H1 (cell line): ENCODE measurements around the gene NYAP2. TPM values are rescaled to one million over a fixed set of nuclear protein-coding genes. Genes with fewer than 3 reads are reported as not detected.

Experiments
- CTCF ChIA-PET: fragments of 300-600 bp; sonication (Branson Sonifier 250); formaldehyde crosslinking; loops from one replicate; lab custom pipeline; 2021; ENCODE audit not compliant: partially characterized antibody; lab: Charles Lee
- POLR2A ChIA-PET: fragments of 300-600 bp; sonication (Branson Sonifier 250); formaldehyde crosslinking; loops from one replicate; lab custom pipeline; 2021; ENCODE audit warnings: inconsistent platforms; ENCODE audit not compliant: partially characterized antibody; lab: Charles Lee
- DNase-seq, 2 experiments: peaks; one replicate each; pipeline versions ENCODE4 v3.0.0 to v3.0.0-alpha.2; 2010 to 2022; ENCODE audit warnings: low spot score in 2 of 2, low read depth in 1 of 2, mixed read lengths in 1 of 2
- FAIRE-seq: peaks from 2 replicates; lab custom pipeline; 2011; peaks lifted over from hg19 to GRCh38; lab: Jason Lieb, UNC
- H2AFZ ChIP-seq: 2 replicates; pipeline ENCODE4 v1.8.1; 2012; ENCODE audit warnings: low read length, inconsistent platforms
- H2AK5ac ChIP-seq: 2 replicates; pipeline ENCODE4 v1.6.1; 2013; ENCODE audit warnings: low read depth, low read length
- H2BK120ac ChIP-seq: replicated peaks from 2 replicates; pipeline ENCODE3; 2013; ENCODE audit warnings: low read depth, low read length, inconsistent platforms
- H2BK12ac ChIP-seq: 2 replicates; pipeline ENCODE4 v1.6.1; 2013; ENCODE audit warnings: low read depth, low read length
- H2BK15ac ChIP-seq: 2 replicates; pipeline ENCODE4 v1.6.1; 2013; ENCODE audit warnings: low read length
- H2BK20ac ChIP-seq: 2 replicates; pipeline ENCODE4 v1.6.1; 2013; ENCODE audit warnings: low read length
- H2BK5ac ChIP-seq: 2 replicates; pipeline ENCODE4 v1.6.1; 2013; ENCODE audit warnings: low read depth, low read length
- H3K14ac ChIP-seq: 2 replicates; pipeline ENCODE4 v1.6.1; 2013; ENCODE audit warnings: inconsistent platforms; ENCODE audit not compliant: insufficient read length
- H3K18ac ChIP-seq: 2 replicates; pipeline ENCODE4 v1.6.1; 2013; ENCODE audit warnings: low read length; ENCODE audit errors: extremely low read depth
- H3K23ac ChIP-seq: 2 replicates; pipeline ENCODE4 v1.6.1; 2013; ENCODE audit warnings: inconsistent platforms; ENCODE audit not compliant: insufficient read length
- H3K23me2 ChIP-seq: 2 replicates; pipeline ENCODE4 v1.6.1; 2013; ENCODE audit warnings: low read depth, low read length
- H3K27ac ChIP-seq: 2 replicates; pipeline ENCODE4 v1.6.1; 2011; ENCODE audit warnings: low read depth, low read length, inconsistent platforms
- H3K27me3 ChIP-seq, 4 experiments: replicated peaks in 1 of 4; 1 replicate in 1 of 4; 2 replicates in 3 of 4; pipeline versions ENCODE4 v1.6.1 to v1.8.1; 2011 to 2013; ENCODE audit warnings: low read length in 3 of 4, mild to moderate bottlenecking in 3 of 4, inconsistent platforms in 2 of 4, mixed read lengths in 2 of 4, moderate library complexity in 1 of 4; ENCODE audit not compliant: control insufficient read depth in 3 of 4, insufficient read depth in 3 of 4; ENCODE audit errors: extremely low read depth in 1 of 4
- H3K36me3 ChIP-seq, 4 experiments: 2 replicates each; pipeline versions ENCODE4 v1.6.1 to v1.8.1; 2011 to 2013; ENCODE audit warnings: mild to moderate bottlenecking in 4 of 4, low read length in 3 of 4, moderate library complexity in 2 of 4, control low read depth in 1 of 4, inconsistent platforms in 1 of 4; ENCODE audit not compliant: insufficient read depth in 4 of 4, control insufficient read depth in 2 of 4
- H3K4ac ChIP-seq: replicated peaks from 2 replicates; pipeline ENCODE3; 2013; ENCODE audit warnings: low read length, low read depth, mixed read lengths, inconsistent platforms; ENCODE audit not compliant: insufficient read length
- H3K4me1 ChIP-seq, 4 experiments: replicated peaks in 1 of 4; 1 replicate in 1 of 4; 2 replicates in 3 of 4; pipeline versions ENCODE4 v1.6.1 to v1.8.1; 2011 to 2013; ENCODE audit warnings: low read length in 3 of 4, inconsistent platforms in 2 of 4, mixed read lengths in 1 of 4; ENCODE audit not compliant: insufficient read depth in 4 of 4, control insufficient read depth in 3 of 4
- H3K4me2 ChIP-seq, 2 experiments: 2 replicates each; pipeline versions ENCODE4 v1.6.1 to v1.8.1; 2011 to 2013; ENCODE audit warnings: low read depth in 2 of 2, low read length in 2 of 2, control low read depth in 1 of 2, inconsistent platforms in 1 of 2, mild to moderate bottlenecking in 1 of 2; ENCODE audit not compliant: insufficient read depth in 1 of 2
- H3K4me3 ChIP-seq, 4 experiments: fragments of 200-600, 300-600 bp in 1 of 4; sonication (generic), shearing (Covaris generic), sonication (Bioruptor Twin) in 1 of 4; 2 replicates each; pipeline versions ENCODE4 v1.5.1 to v1.8.1; 2011 to 2016; ENCODE audit warnings: low read length in 4 of 4, low read depth in 3 of 4, control low read depth in 2 of 4, inconsistent platforms in 2 of 4, mild to moderate bottlenecking in 2 of 4, mixed read lengths in 1 of 4, moderate library complexity in 1 of 4; ENCODE audit not compliant: insufficient read depth in 2 of 4; ENCODE audit errors: extremely low read depth in 1 of 4
- H3K56ac ChIP-seq: replicated peaks from 2 replicates; pipeline ENCODE3; 2013; ENCODE audit warnings: low read depth, mild to moderate bottlenecking, mixed read lengths, low read length, inconsistent platforms; ENCODE audit not compliant: insufficient read length
- H3K79me1 ChIP-seq: 2 replicates; pipeline ENCODE4 v1.6.1; 2013; ENCODE audit warnings: low read depth, low read length, control low read depth
- H3K79me2 ChIP-seq, 2 experiments: 2 replicates each; pipeline versions ENCODE4 v1.6.1 to v1.8.1; 2012 to 2013; ENCODE audit warnings: low read length in 2 of 2, mild to moderate bottlenecking in 2 of 2, inconsistent platforms in 1 of 2; ENCODE audit not compliant: insufficient read depth in 2 of 2, control insufficient read depth in 1 of 2
- H3K9ac ChIP-seq, 4 experiments: replicated peaks in 1 of 4; 1 replicate in 1 of 4; 2 replicates in 3 of 4; pipeline versions ENCODE4 v1.6.1 to v1.8.1; 2011 to 2013; ENCODE audit warnings: low read depth in 3 of 4, low read length in 3 of 4, control low read depth in 2 of 4, mild to moderate bottlenecking in 2 of 4, moderate library complexity in 2 of 4, inconsistent platforms in 1 of 4; ENCODE audit errors: extremely low read depth in 1 of 4
- H3K9me3 ChIP-seq, 2 experiments: 2 replicates each; pipeline versions ENCODE4 v1.6.1 to v1.8.1; 2012 to 2013; ENCODE audit warnings: mild to moderate bottlenecking in 2 of 2, moderate library complexity in 2 of 2, control low read depth in 1 of 2, inconsistent platforms in 1 of 2, low read depth in 1 of 2, low read length in 1 of 2, mixed read lengths in 1 of 2; ENCODE audit not compliant: insufficient read depth in 2 of 2
- H4K20me1 ChIP-seq, 2 experiments: replicated peaks in 1 of 2; 2 replicates each; pipeline versions ENCODE3 to v1.8.1; 2011 to 2013; ENCODE audit warnings: inconsistent platforms in 2 of 2, low read length in 2 of 2, mild to moderate bottlenecking in 1 of 2; ENCODE audit not compliant: insufficient read depth in 2 of 2, control insufficient read depth in 1 of 2
- H4K5ac ChIP-seq: 2 replicates; pipeline ENCODE4 v1.6.1; 2013; ENCODE audit warnings: low read length, low read depth, mixed read lengths, inconsistent platforms; ENCODE audit not compliant: insufficient read length
- H4K8ac ChIP-seq: 2 replicates; pipeline ENCODE4 v1.8.0; 2013; ENCODE audit warnings: mild to moderate bottlenecking, moderate library complexity, low read length, inconsistent platforms; ENCODE audit not compliant: insufficient read depth; ENCODE audit errors: extremely low read depth
- H4K91ac ChIP-seq: replicated peaks from 2 replicates; pipeline ENCODE3; 2013; ENCODE audit warnings: low read length, mixed read lengths, inconsistent platforms; ENCODE audit not compliant: insufficient read length
- BCL11A ChIP-seq, 2 experiments: IDR thresholded peaks; one replicate each; pipeline ENCODE4 v1.6.1; 2011; ENCODE audit warnings: low read depth in 2 of 2, low read length in 2 of 2, mild to moderate bottlenecking in 2 of 2
- BRCA1 ChIP-seq: IDR thresholded peaks from 2 replicates; pipeline ENCODE4 v1.6.1; 2012; ENCODE audit warnings: low read depth, low read length, improper control_type of control experiment
- CBX8 ChIP-seq: fragments of 300-800, 300-1000 bp; sonication (generic); IDR thresholded peaks from 2 replicates; pipeline ENCODE4 v1.7.1; 2016; ENCODE audit warnings: low read depth, low read length, borderline replicate concordance
- EZH2 ChIP-seq: fragments of 200-600 bp; sonication (generic); IDR thresholded peaks from 2 replicates; pipeline ENCODE4 v1.7.1; 2012; ENCODE audit warnings: low read depth, mild to moderate bottlenecking, moderate library complexity, low read length, inconsistent platforms; ENCODE audit not compliant: severe bottlenecking
- GABPA ChIP-seq: IDR thresholded peaks from 2 replicates; pipeline ENCODE4 v1.6.1; 2011; ENCODE audit warnings: mild to moderate bottlenecking, low read length, moderate library complexity, borderline replicate concordance; ENCODE audit not compliant: insufficient read depth
- GTF2F1 ChIP-seq: IDR thresholded peaks from 2 replicates; pipeline ENCODE4 v1.6.1; 2012; ENCODE audit warnings: low read depth, low read length, improper control_type of control experiment, borderline replicate concordance
- KDM4A ChIP-seq: IDR thresholded peaks from one replicate; pipeline ENCODE4 v1.7.1; 2012; ENCODE audit warnings: low read depth, mild to moderate bottlenecking, moderate library complexity, low read length, inconsistent platforms; ENCODE audit not compliant: severe bottlenecking
- MAX ChIP-seq: IDR thresholded peaks from 2 replicates; pipeline ENCODE4 v1.6.1; 2012; ENCODE audit warnings: inconsistent platforms
- NRF1 ChIP-seq: IDR thresholded peaks from 2 replicates; pipeline ENCODE4 v1.6.1; 2011; ENCODE audit warnings: mild to moderate bottlenecking, low read depth, low read length, improper control_type of control experiment
- POLR2A ChIP-seq, 2 experiments: IDR thresholded peaks; 1 replicate in 1 of 2; 2 replicates in 1 of 2; pipeline ENCODE4 v1.6.1; 2011; ENCODE audit warnings: low read depth in 2 of 2, low read length in 2 of 2, mild to moderate bottlenecking in 2 of 2; ENCODE audit errors: control extremely low read depth in 1 of 2
- POLR2AphosphoS5 ChIP-seq: IDR thresholded peaks from 2 replicates; pipeline ENCODE4 v1.6.1; 2011; ENCODE audit warnings: low read depth, low read length
- POU5F1 ChIP-seq: IDR thresholded peaks from 2 replicates; pipeline ENCODE4 v1.6.1; 2011; ENCODE audit warnings: low read depth, mild to moderate bottlenecking, low read length, moderate library complexity
- SIRT6 ChIP-seq: IDR thresholded peaks from one replicate; pipeline ENCODE4 v1.7.1; 2012; ENCODE audit warnings: low read length, inconsistent platforms
- SRF ChIP-seq: IDR thresholded peaks from 2 replicates; pipeline ENCODE4 v1.6.1; 2011; ENCODE audit warnings: mild to moderate bottlenecking, low read depth, low read length, moderate library complexity
- ZNF274 ChIP-seq: IDR thresholded peaks from 2 replicates; pipeline ENCODE4 v1.7.0; 2012; ENCODE audit warnings: low read length, borderline replicate concordance; ENCODE audit errors: extremely low read depth
- WGBS, 2 experiments: shearing (Covaris generic) in 1 of 2; methylation state at CpG; one replicate each; pipeline versions ENCODE4 v1.1.6 to v1.1.7; 2013 to 2015; ENCODE audit warnings: low lambda C conversion rate in 2 of 2, mixed read lengths in 2 of 2, inconsistent platforms in 1 of 2, low coverage in 1 of 2, missing lambda C conversion rate in 1 of 2; ENCODE audit not compliant: insufficient replicate concordance in 2 of 2, insufficient coverage in 1 of 2, insufficient read length in 1 of 2; ENCODE audit errors: extremely low coverage in 1 of 2, missing lambda C conversion rate in 1 of 2; 5-methylcytosine and 5-hydroxymethylcytosine counted together
- polyA plus RNA-seq, 7 experiments: library from polyadenylated mRNA; depleted of rRNA in 3 of 7; stranded (reverse) in 5 of 7; unstranded in 2 of 7; fragments of >200 nt in 5 of 7; fragments of 200-250 nt in 2 of 7; gene quantifications; 1 replicate in 5 of 7; 2 replicates in 1 of 7; 4 replicates in 1 of 7; pipeline versions ENCODE4 v1.2.1 to v1.2.3, GENCODE V29; 2011 to 2013; ENCODE audit warnings: missing spikeins in 2 of 7, mixed read lengths in 2 of 7
- total RNA-seq: library from RNA; stranded (reverse); fragmentation: NEBNext Ultra II Directional; extraction: Animal tissue kit (Norgen Biotek cat#: 25700); gene quantifications from 2 replicates; pipeline ENCODE4 v1.2.1, GENCODE V29; 2021

The NYAP2 gene
- total and polyA plus RNA-seq, 2 of the 8 experiments (the other 6 are each of a cell fraction or from before 2014, with no cell fraction given): not detected

- no peaks in the 10 kb centered on the region for H3K36me3 ChIP-seq
- no peak for FAIRE-seq
- H3K9me3 ChIP-seq: no peaks in the 10 kb centered on the region
- 86% methylated on average over 3 of the region's 3 CpGs; no CpG with 5 or more reads in 1 of the 2 experiments for WGBS, 2 experiments
- no peak overlapping the region for H2BK15ac ChIP-seq
- H3K56ac ChIP-seq: no peak overlapping the region
- no peaks in the 10 kb centered on the region for H3K79me2 ChIP-seq
- no peaks in the 10 kb centered on the region for H3K27me3 ChIP-seq
- POLR2A ChIA-PET: no interaction called here
- H3K18ac ChIP-seq: no peak overlapping the region
- H3K23ac ChIP-seq: no peak overlapping the region
- H2BK120ac ChIP-seq: no peak overlapping the region
- no peak overlapping the region for H2BK5ac ChIP-seq
- H2AK5ac ChIP-seq: no peak overlapping the region
- H4K20me1 ChIP-seq: no peaks in the 10 kb centered on the region
- H2BK20ac ChIP-seq: no peak overlapping the region
- no peak overlapping the region for H3K27ac ChIP-seq
- no peaks in the 10 kb centered on the region for H3K23me2 ChIP-seq
- DNase-seq: no peak
- CTCF ChIA-PET: no interaction called here
- no peak overlapping the region for H4K5ac ChIP-seq
- no peak overlapping the region for H3K9ac ChIP-seq
- H3K4me2 ChIP-seq: no peak overlapping the region
- no peaks in the 10 kb centered on the region for H3K4me1 ChIP-seq
- no peaks in the 10 kb centered on the region for H3K79me1 ChIP-seq
- no peak overlapping the region for H3K4me3 ChIP-seq
- no peak overlapping the region for H2BK12ac ChIP-seq
- H4K91ac ChIP-seq: no peak overlapping the region
- H3K4ac ChIP-seq: no peak overlapping the region
- H3K14ac ChIP-seq: no peak overlapping the region
- no peak overlapping the region for H2AFZ ChIP-seq
- H4K8ac ChIP-seq: no peak overlapping the region
- TF ChIP-seq NRF1 (no peak), POU5F1 (no peak), EZH2 (no peak), BCL11A (IDR thresholded peaks at IDR 0.05; ENCODE audit: low read depth in 2 of 2, low read length in 2 of 2) (no peak), ZNF274 (no peak), POLR2AphosphoS5 (no peak), CBX8 (no peak), POLR2A (IDR thresholded peaks at IDR 0.05; ENCODE audit: control extremely low read depth in 1 of 2, low read depth in 2 of 2, low read length in 2 of 2) (no peak), GTF2F1 (no peak), SIRT6 (no peak), MAX (no peak), SRF (no peak), KDM4A (no peak), GABPA (no peak), BRCA1 (no peak)
These were observed 292.2 kb downstream of the NYAP2 start for GRCh38 chr2:225691711-225692110.
